CD14-positive monocyte (primary cell): ENCODE data around the gene EDA. TPM values are rescaled to one million over a fixed set of nuclear protein-coding genes. Genes with fewer than 3 reads are reported as not detected.

ENCODE experiments used
- DNase-seq, 3 donors: peaks; one replicate each; pipeline ENCODE4 v3.0.0-alpha.2; 2011 to 2022
- H2AFZ ChIP-seq: 2 replicates; pipeline ENCODE4 v1.6.0; 2012; ENCODE audit warnings: mild to moderate bottlenecking, low read depth, low read length, inconsistent platforms; ENCODE audit not compliant: insufficient read depth, poor library complexity, severe bottlenecking
- H3K27ac ChIP-seq, 2 donors: 1 replicate in 1 of 2; 2 replicates in 1 of 2; pipeline ENCODE4 v1.5.1; 2012 to 2013; ENCODE audit warnings: low read length in 2 of 2, control low read depth in 1 of 2, inconsistent platforms in 1 of 2, low read depth in 1 of 2, mild to moderate bottlenecking in 1 of 2
- H3K27me3 ChIP-seq, 2 donors: one replicate each; pipeline versions ENCODE4 v1.6.0 to v1.6.1; 2011 to 2013; ENCODE audit warnings: low read length in 2 of 2; ENCODE audit not compliant: control insufficient read depth in 2 of 2, insufficient read depth in 2 of 2
- H3K36me3 ChIP-seq, 2 donors: replicated peaks in 1 of 2; 1 replicate in 1 of 2; 2 replicates in 1 of 2; pipeline versions ENCODE4 v1.5.1 to v1.6.1; 2012 to 2013; ENCODE audit warnings: low read length in 2 of 2, control low read depth in 1 of 2, inconsistent platforms in 1 of 2, mild to moderate bottlenecking in 1 of 2; ENCODE audit not compliant: insufficient read depth in 2 of 2, control insufficient read depth in 1 of 2
- H3K4me1 ChIP-seq, 2 donors: 1 replicate in 1 of 2; 2 replicates in 1 of 2; pipeline versions ENCODE4 v1.5.1 to v1.6.1; 2012 to 2013; ENCODE audit warnings: low read length in 2 of 2, control low read depth in 1 of 2, inconsistent platforms in 1 of 2, mild to moderate bottlenecking in 1 of 2, moderate library complexity in 1 of 2; ENCODE audit not compliant: insufficient read depth in 2 of 2, control insufficient read depth in 1 of 2
- H3K4me2 ChIP-seq: replicated peaks from 2 replicates; pipeline ENCODE3; 2012; ENCODE audit warnings: low read length, moderate library complexity, mild to moderate bottlenecking; ENCODE audit not compliant: poor library complexity, severe bottlenecking; ENCODE audit errors: extremely low read depth
- H3K4me3 ChIP-seq, 3 experiments: fragments of 200-600 bp in 1 of 3; sonication (generic) in 1 of 3; replicated peaks in 1 of 3; 1 replicate in 2 of 3; 2 replicates in 1 of 3; pipeline ENCODE4 v1.5.1; 2011 to 2013; ENCODE audit warnings: low read length in 3 of 3, mild to moderate bottlenecking in 3 of 3, control low read depth in 2 of 3, low read depth in 2 of 3, inconsistent platforms in 1 of 3, moderate library complexity in 1 of 3
- H3K79me2 ChIP-seq: 2 replicates; pipeline ENCODE4 v1.6.0; 2012; ENCODE audit warnings: mild to moderate bottlenecking, control low read depth, inconsistent platforms, low read length, moderate library complexity; ENCODE audit not compliant: insufficient read depth
- H3K9ac ChIP-seq: 2 replicates; pipeline ENCODE4 v1.6.0; 2017; ENCODE audit warnings: low read length, mild to moderate bottlenecking; ENCODE audit not compliant: insufficient read depth, poor library complexity, severe bottlenecking
- H3K9me3 ChIP-seq, 2 donors: replicated peaks in 1 of 2; 1 replicate in 1 of 2; 2 replicates in 1 of 2; pipeline versions ENCODE4 v1.5.1 to v1.6.1; 2012 to 2013; ENCODE audit warnings: low read length in 2 of 2, control low read depth in 1 of 2; ENCODE audit not compliant: control insufficient read depth in 1 of 2, insufficient read depth in 1 of 2
- H4K20me1 ChIP-seq: 2 replicates; pipeline ENCODE4 v1.6.0; 2012; ENCODE audit warnings: mild to moderate bottlenecking, low read length, control low read depth, moderate library complexity; ENCODE audit not compliant: insufficient read depth
- H3K27ac Mint-ChIP-seq, 7 donors: one replicate each; pipeline ENCODE4 v1.8.0; 2020; ENCODE audit warnings: mild to moderate bottlenecking in 7 of 7, mixed read lengths in 7 of 7, moderate library complexity in 6 of 7, inconsistent platforms in 2 of 7
- H3K27me3 Mint-ChIP-seq, 3 donors: one replicate each; pipeline ENCODE4 v1.8.0; 2021 to 2022; ENCODE audit warnings: low read depth in 3 of 3, mild to moderate bottlenecking in 3 of 3, mixed read lengths in 3 of 3, moderate library complexity in 3 of 3, inconsistent platforms in 1 of 3
- H3K36me3 Mint-ChIP-seq, 2 donors: one replicate each; pipeline ENCODE4 v1.8.0; 2020; ENCODE audit warnings: mixed read lengths in 2 of 2, inconsistent platforms in 1 of 2, mild to moderate bottlenecking in 1 of 2
- H3K4me1 Mint-ChIP-seq: one replicate; pipeline ENCODE4 v1.8.0; 2020; ENCODE audit warnings: mild to moderate bottlenecking, mixed read lengths
- H3K4me3 Mint-ChIP-seq, 2 donors: one replicate each; pipeline ENCODE4 v1.8.0; 2020; ENCODE audit warnings: mild to moderate bottlenecking in 2 of 2, mixed read lengths in 2 of 2, moderate library complexity in 1 of 2
- H3K9me3 Mint-ChIP-seq, 7 donors: one replicate each; pipeline ENCODE4 v1.8.0; 2020 to 2022; ENCODE audit warnings: mixed read lengths in 7 of 7, mild to moderate bottlenecking in 6 of 7, moderate library complexity in 6 of 7, inconsistent platforms in 2 of 7
- CTCF ChIP-seq: fragments of 200-600 bp; IDR thresholded peaks from one replicate; pipeline ENCODE4 v1.8.0; 2022; ENCODE audit warnings: antibody characterized with exemption, mild to moderate bottlenecking
- WGBS: methylation state at CpG from one replicate; pipeline ENCODE4 v1.1.5; 2013; ENCODE audit warnings: missing lambda C conversion rate; ENCODE audit not compliant: insufficient coverage; 5-methylcytosine and 5-hydroxymethylcytosine counted together
- intact Hi-C, 2 donors: fragments of 100-400 bp; cut with micrococcal nuclease; formaldehyde crosslinking; loops; one replicate each; pipeline versions ENCODE4 v1.15.0 to v1.15.1; 2023
- polyA plus RNA-seq, 3 donors: library from polyadenylated mRNA; depleted of rRNA in 1 of 3; unstranded in 2 of 3; stranded (reverse) in 1 of 3; fragments of 300-500 nt in 2 of 3; fragments of >200 nt in 1 of 3; fragmentation: Illumina TruSeq in 2 of 3; gene quantifications; 1 replicate in 2 of 3; 2 replicates in 1 of 3; pipeline ENCODE4 v1.2.3, GENCODE V29; 2012 to 2021

Gene EDA
- polyA plus RNA-seq, 3 donors = 0.11 to 0.31 TPM; not detected in 1

GRCh38 chrX:69807400-69807799, 191.5 kb downstream of the EDA start:
- Histone ChIP-seq H4K20me1 (no peaks in the 10 kb centered on the region), H3K36me3 (no peaks in the 10 kb centered on the region), H3K27me3 (no peaks in the 10 kb centered on the region), H3K79me2 (no peaks in the 10 kb centered on the region), H3K27ac (no peak overlapping the region), H2AFZ (no peak overlapping the region), H3K9ac (no peak overlapping the region), H3K4me1 (no peaks in the 10 kb centered on the region), H3K9me3 (peaks cover 0 to 11% of the 10 kb centered on the region in 2 donors), H3K4me2 (no peak overlapping the region), H3K4me3 (no peak overlapping the region)
- Mint-ChIP-seq H3K27ac (no peak overlapping the region), H3K4me1 (no peaks in the 10 kb centered on the region), H3K36me3 (no peaks in the 10 kb centered on the region), H3K9me3 (peaks cover 0 to 14% (median 5%) of the 10 kb centered on the region in 7 donors), H3K27me3 (peaks cover 0 to 2% (median 2%) of the 10 kb centered on the region in 3 donors), H3K4me3 (no peak overlapping the region)
- no peak for TF ChIP-seq CTCF
- intact Hi-C loops = no loop called here
- no peak for DNase-seq
- no CpG with 5 or more reads among the region's 1 CpG for WGBS

- Histone ChIP-seq H3K79me2 (no peaks in the 10 kb centered on the region), H3K27me3 (no peaks in the 10 kb centered on the region), H4K20me1 (no peaks in the 10 kb centered on the region), H3K27ac (no peak overlapping the region), H3K4me2 (no peak overlapping the region), H3K9ac (no peak overlapping the region), H2AFZ (no peak overlapping the region), H3K9me3 (peaks cover 0 to 11% of the 10 kb centered on the region in 2 donors), H3K36me3 (no peaks in the 10 kb centered on the region), H3K4me1 (no peaks in the 10 kb centered on the region), H3K4me3 (no peak overlapping the region)
- Mint-ChIP-seq H3K9me3 (peaks cover 0 to 14% (median 5%) of the 10 kb centered on the region in 7 donors), H3K36me3 (no peaks in the 10 kb centered on the region), H3K4me3 (no peak overlapping the region), H3K27ac (no peak overlapping the region), H3K27me3 (peaks cover 0 to 2% (median 2%) of the 10 kb centered on the region in 3 donors), H3K4me1 (no peaks in the 10 kb centered on the region)
- WGBS = no CpG with 5 or more reads among the region's 2 CpGs
- intact Hi-C loops = no loop called here
- DNase-seq = no peak
- TF ChIP-seq CTCF = no peak
Measured at GRCh38 chrX:69808375-69808774, 192.5 kb downstream of the EDA start.
